SK-N-SH treated with all-trans-retinoic acid at 6 μM for 48 hours (cell line): ENCODE results near the gene SNRPB.

Source experiments
- ATAC-seq: fragments of 200-7000 bp; cut with Tn5 transposase; 3 replicates; pipeline ENCODE4 v1.9.1; 2020; ENCODE audit warnings: mild to moderate bottlenecking, moderate library complexity
- ARNTL ChIP-seq: fragments of 450-650 bp; formaldehyde crosslinking; IDR thresholded peaks from 2 replicates; pipeline ENCODE4 v1.5.0; 2020; ENCODE audit warnings: low read depth, mild to moderate bottlenecking, moderate library complexity, borderline replicate concordance
- BACH2 ChIP-seq: fragments of 250-450 bp; sonication (Bioruptor Pico); IDR thresholded peaks from 2 replicates; pipeline ENCODE4 v1.9.0; 2021; ENCODE audit warnings: mild to moderate bottlenecking, borderline replicate concordance
- CSDC2 ChIP-seq: fragments of 250-450 bp; sonication (Bioruptor Pico); IDR thresholded peaks from 2 replicates; pipeline ENCODE4 v1.5.0; 2020; ENCODE audit warnings: mild to moderate bottlenecking, moderate library complexity
- ESRRG ChIP-seq: fragments of 250-450 bp; sonication (Bioruptor Pico); IDR thresholded peaks from 2 replicates; pipeline ENCODE4 v1.6.1; 2021; ENCODE audit warnings: mild to moderate bottlenecking
- GLIS3 ChIP-seq: fragments of 250-450 bp; sonication (Bioruptor Pico); IDR thresholded peaks from 2 replicates; pipeline ENCODE4 v1.5.0; 2020; ENCODE audit warnings: mild to moderate bottlenecking, moderate library complexity
- ISL1 ChIP-seq: fragments of 250-450 bp; sonication (Bioruptor Pico); IDR thresholded peaks from 2 replicates; pipeline ENCODE4 v2.1.2; 2022; ENCODE audit warnings: mild to moderate bottlenecking, moderate library complexity
- OSR1 ChIP-seq: fragments of 250-450 bp; sonication (Bioruptor Pico); IDR thresholded peaks from 2 replicates; pipeline ENCODE4 v1.8.0; 2022; ENCODE audit warnings: moderate library complexity, mild to moderate bottlenecking, inconsistent platforms
- POU6F1 ChIP-seq: fragments of 250-450 bp; sonication (Bioruptor Pico); IDR thresholded peaks from 2 replicates; pipeline ENCODE4 v1.8.0; 2021; ENCODE audit warnings: low read depth, mild to moderate bottlenecking, moderate library complexity, borderline replicate concordance
- PPARA ChIP-seq: fragments of 250-450 bp; sonication (Bioruptor Pico); IDR thresholded peaks from 2 replicates; pipeline ENCODE4 v1.5.0; 2020; ENCODE audit warnings: mild to moderate bottlenecking, borderline replicate concordance
- RARB ChIP-seq: fragments of 250-450 bp; sonication (Bioruptor Pico); IDR thresholded peaks from 2 replicates; pipeline ENCODE4 v1.8.0; 2021; ENCODE audit warnings: mild to moderate bottlenecking, moderate library complexity
- SNAI2 ChIP-seq: fragments of 250-450 bp; sonication (Bioruptor Pico); IDR thresholded peaks from 2 replicates; pipeline ENCODE4 v1.5.0; 2020; ENCODE audit warnings: mild to moderate bottlenecking, moderate library complexity
- TCF4 ChIP-seq: fragments of 250-450 bp; sonication (Bioruptor Pico); IDR thresholded peaks from 2 replicates; pipeline ENCODE4 v1.8.0; 2021; ENCODE audit warnings: mild to moderate bottlenecking, moderate library complexity, borderline replicate concordance
- TOX ChIP-seq: fragments of 250-450 bp; sonication (Bioruptor Pico); IDR thresholded peaks from 2 replicates; pipeline ENCODE4 v1.8.0; 2021; ENCODE audit warnings: mild to moderate bottlenecking, moderate library complexity, borderline replicate concordance
- TSHZ2 ChIP-seq: fragments of 250-450 bp; sonication (Bioruptor Pico); IDR thresholded peaks from 2 replicates; pipeline ENCODE4 v1.5.0; 2020; ENCODE audit warnings: mild to moderate bottlenecking, moderate library complexity
- ZC3H10 ChIP-seq: fragments of 250-450 bp; sonication (Bioruptor Pico); IDR thresholded peaks from 2 replicates; pipeline ENCODE4 v1.5.1; 2021; ENCODE audit warnings: mild to moderate bottlenecking, moderate library complexity
- ZFP3 ChIP-seq: fragments of 250-450 bp; sonication (Bioruptor Pico); IDR thresholded peaks from 2 replicates; pipeline ENCODE4 v1.5.0; 2020; ENCODE audit warnings: mild to moderate bottlenecking, moderate library complexity
- ZFP30 ChIP-seq: fragments of 450-650 bp; formaldehyde crosslinking; IDR thresholded peaks from 2 replicates; pipeline ENCODE4 v1.5.0; 2022; ENCODE audit warnings: mild to moderate bottlenecking, moderate library complexity
- ZNF565 ChIP-seq: fragments of 450-650 bp; formaldehyde crosslinking; conservative IDR thresholded peaks from 2 replicates; pipeline ENCODE4 v1.5.0; 2020; ENCODE audit warnings: low read depth, mild to moderate bottlenecking, moderate library complexity
- ZNF70 ChIP-seq: fragments of 450-650 bp; formaldehyde crosslinking; IDR thresholded peaks from 2 replicates; pipeline ENCODE4 v1.5.0; 2020; ENCODE audit warnings: mild to moderate bottlenecking, moderate library complexity
- ZNF8 ChIP-seq: fragments of 450-650 bp; formaldehyde crosslinking; IDR thresholded peaks from 2 replicates; pipeline ENCODE4 v1.5.0; 2020; ENCODE audit warnings: mild to moderate bottlenecking, moderate library complexity
- TF ChIP-seq, protein P1 (sequence below): fragments of 250-450 bp; sonication (Bioruptor Pico); IDR thresholded peaks from 2 replicates; pipeline ENCODE4 v1.8.0; 2020; ENCODE audit warnings: mild to moderate bottlenecking, moderate library complexity, borderline replicate concordance
- TF ChIP-seq, protein P2 (sequence below): fragments of 250-450 bp; sonication (Bioruptor Pico); IDR thresholded peaks from 2 replicates; pipeline ENCODE4 v1.5.1; 2021; ENCODE audit warnings: mild to moderate bottlenecking, moderate library complexity
- TF ChIP-seq, protein P3 (sequence below): fragments of 250-450 bp; sonication (Bioruptor Pico); IDR thresholded peaks from 2 replicates; pipeline ENCODE4 v1.5.1; 2020; ENCODE audit warnings: low read depth, mild to moderate bottlenecking, moderate library complexity

The SNRPB gene

DNA sequence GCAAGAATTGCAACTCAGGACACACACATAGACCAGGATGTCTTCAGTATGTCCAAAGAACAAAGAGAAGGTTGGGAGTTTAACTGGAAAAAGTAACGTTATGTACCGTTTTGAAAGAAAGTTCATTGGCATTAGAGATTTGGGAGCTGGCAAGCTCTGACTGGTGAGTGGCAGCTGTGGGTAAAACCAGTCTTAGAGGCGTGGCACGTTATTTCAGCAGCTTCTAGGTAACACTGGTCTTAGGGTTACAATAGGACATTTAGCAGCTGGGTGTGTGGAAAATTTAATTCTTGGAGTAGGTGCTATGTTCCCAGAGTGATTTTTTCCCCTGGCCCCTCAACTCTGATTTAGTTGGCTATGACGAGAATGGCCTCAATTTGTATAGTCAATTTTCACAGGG lies 19.2 kb downstream of the SNRPB start:
- ATAC-seq: no peak
- no peak for TF ChIP-seq SNAI2 (CRISPR knock-in tag)
- no peak for TF ChIP-seq TCF4 (CRISPR knock-in tag)
- no peak for TF ChIP-seq RARB (CRISPR knock-in tag)
- TF ChIP-seq ARNTL (CRISPR knock-in tag): no peak
- TF ChIP-seq TOX: no peak
- TF ChIP-seq, protein P1, sequence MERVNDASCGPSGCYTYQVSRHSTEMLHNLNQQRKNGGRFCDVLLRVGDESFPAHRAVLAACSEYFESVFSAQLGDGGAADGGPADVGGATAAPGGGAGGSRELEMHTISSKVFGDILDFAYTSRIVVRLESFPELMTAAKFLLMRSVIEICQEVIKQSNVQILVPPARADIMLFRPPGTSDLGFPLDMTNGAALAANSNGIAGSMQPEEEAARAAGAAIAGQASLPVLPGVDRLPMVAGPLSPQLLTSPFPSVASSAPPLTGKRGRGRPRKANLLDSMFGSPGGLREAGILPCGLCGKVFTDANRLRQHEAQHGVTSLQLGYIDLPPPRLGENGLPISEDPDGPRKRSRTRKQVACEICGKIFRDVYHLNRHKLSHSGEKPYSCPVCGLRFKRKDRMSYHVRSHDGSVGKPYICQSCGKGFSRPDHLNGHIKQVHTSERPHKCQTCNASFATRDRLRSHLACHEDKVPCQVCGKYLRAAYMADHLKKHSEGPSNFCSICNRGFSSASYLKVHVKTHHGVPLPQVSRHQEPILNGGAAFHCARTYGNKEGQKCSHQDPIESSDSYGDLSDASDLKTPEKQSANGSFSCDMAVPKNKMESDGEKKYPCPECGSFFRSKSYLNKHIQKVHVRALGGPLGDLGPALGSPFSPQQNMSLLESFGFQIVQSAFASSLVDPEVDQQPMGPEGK (CRISPR knock-in tag): no peak
- TF ChIP-seq POU6F1 (CRISPR knock-in tag): no peak
- no peak for TF ChIP-seq ZFP3 (CRISPR knock-in tag)
- no peak for TF ChIP-seq PPARA (CRISPR knock-in tag)
- TF ChIP-seq ZNF565 (CRISPR knock-in tag): no peak

DNA sequence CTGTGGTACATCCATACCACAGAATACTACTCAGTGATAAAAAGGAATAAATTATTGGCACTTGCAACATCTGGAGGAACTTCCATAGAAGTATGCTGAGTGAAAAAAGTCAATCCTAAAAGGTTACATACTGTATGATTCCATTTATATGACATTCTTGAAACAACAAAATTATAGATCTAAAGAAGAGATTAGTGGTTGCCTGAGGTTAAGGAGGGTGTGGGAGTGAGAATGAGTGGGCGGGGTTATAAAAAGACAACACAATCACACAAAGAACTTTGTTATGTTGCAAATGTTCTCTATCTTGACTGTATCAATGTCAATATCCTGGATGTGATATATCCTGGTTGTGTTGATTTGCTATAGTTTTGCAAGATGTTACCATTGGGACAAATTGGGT lies 21.2 kb downstream of the SNRPB start:
- no peak for TF ChIP-seq ZC3H10
- no peak for TF ChIP-seq GLIS3 (CRISPR knock-in tag)
- TF ChIP-seq PPARA (CRISPR knock-in tag): no peak
- TF ChIP-seq OSR1 (CRISPR knock-in tag): no peak
- TF ChIP-seq, protein P1 (CRISPR knock-in tag): no peak
- TF ChIP-seq, protein P2, sequence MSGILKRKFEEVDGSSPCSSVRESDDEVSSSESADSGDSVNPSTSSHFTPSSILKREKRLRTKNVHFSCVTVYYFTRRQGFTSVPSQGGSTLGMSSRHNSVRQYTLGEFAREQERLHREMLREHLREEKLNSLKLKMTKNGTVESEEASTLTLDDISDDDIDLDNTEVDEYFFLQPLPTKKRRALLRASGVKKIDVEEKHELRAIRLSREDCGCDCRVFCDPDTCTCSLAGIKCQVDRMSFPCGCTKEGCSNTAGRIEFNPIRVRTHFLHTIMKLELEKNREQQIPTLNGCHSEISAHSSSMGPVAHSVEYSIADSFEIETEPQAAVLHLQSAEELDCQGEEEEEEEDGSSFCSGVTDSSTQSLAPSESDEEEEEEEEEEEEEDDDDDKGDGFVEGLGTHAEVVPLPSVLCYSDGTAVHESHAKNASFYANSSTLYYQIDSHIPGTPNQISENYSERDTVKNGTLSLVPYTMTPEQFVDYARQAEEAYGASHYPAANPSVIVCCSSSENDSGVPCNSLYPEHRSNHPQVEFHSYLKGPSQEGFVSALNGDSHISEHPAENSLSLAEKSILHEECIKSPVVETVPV (CRISPR knock-in tag): no peak
- no peak for TF ChIP-seq ARNTL (CRISPR knock-in tag)
- TF ChIP-seq ZNF70: no peak
- TF ChIP-seq RARB (CRISPR knock-in tag): no peak
- no peak for TF ChIP-seq ZFP30 (CRISPR knock-in tag)
- TF ChIP-seq BACH2: no peak
- TF ChIP-seq ESRRG (CRISPR knock-in tag): no peak
- no peak for TF ChIP-seq ZNF8
- TF ChIP-seq TSHZ2 (CRISPR knock-in tag): no peak
- no peak for TF ChIP-seq SNAI2 (CRISPR knock-in tag)
- TF ChIP-seq POU6F1 (CRISPR knock-in tag): no peak
- TF ChIP-seq ISL1 (CRISPR knock-in tag): no peak
- no peak for TF ChIP-seq CSDC2 (CRISPR knock-in tag)
- TF ChIP-seq ZFP3 (CRISPR knock-in tag): no peak
- TF ChIP-seq, protein P3, sequence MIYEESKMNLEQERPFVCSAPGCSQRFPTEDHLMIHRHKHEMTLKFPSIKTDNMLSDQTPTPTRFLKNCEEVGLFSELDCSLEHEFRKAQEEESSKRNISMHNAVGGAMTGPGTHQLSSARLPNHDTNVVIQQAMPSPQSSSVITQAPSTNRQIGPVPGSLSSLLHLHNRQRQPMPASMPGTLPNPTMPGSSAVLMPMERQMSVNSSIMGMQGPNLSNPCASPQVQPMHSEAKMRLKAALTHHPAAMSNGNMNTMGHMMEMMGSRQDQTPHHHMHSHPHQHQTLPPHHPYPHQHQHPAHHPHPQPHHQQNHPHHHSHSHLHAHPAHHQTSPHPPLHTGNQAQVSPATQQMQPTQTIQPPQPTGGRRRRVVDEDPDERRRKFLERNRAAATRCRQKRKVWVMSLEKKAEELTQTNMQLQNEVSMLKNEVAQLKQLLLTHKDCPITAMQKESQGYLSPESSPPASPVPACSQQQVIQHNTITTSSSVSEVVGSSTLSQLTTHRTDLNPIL (CRISPR knock-in tag): no peak
- TF ChIP-seq, all 23 proteins: peak for 0
- no peak for ATAC-seq
